GM19035 (cell line): ENCODE measurements around the gene ELN.

ENCODE experiments used
- ATAC-seq: cut with Tn5 transposase; IDR thresholded peaks from one replicate; pipeline ENCODE4 v1.9.1; 2021; ENCODE audit not compliant: unreplicated experiment

ELN gene

DNA sequence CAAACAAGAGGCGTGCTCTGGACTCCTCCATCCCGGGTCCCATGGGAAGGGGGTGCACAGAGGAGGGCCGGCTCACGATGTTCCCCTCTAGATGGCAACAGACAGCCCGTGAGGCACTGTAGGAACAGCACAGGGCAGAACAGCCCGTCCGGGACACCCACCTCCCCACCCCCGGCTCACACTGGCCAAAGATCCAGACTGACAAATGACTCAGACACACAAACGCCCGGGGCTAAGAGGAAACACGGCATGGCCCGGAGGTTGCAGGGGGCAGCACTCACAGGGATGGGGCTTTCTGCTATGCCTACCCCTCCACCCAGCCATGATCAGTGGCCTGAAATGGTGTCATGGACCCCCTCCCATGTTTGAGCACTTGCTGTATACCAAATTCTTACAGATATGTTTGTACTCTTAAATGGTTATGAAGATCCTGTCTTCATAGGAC lies 4.9 kb upstream of the ELN start:
- ATAC-seq, result no peak

DNA sequence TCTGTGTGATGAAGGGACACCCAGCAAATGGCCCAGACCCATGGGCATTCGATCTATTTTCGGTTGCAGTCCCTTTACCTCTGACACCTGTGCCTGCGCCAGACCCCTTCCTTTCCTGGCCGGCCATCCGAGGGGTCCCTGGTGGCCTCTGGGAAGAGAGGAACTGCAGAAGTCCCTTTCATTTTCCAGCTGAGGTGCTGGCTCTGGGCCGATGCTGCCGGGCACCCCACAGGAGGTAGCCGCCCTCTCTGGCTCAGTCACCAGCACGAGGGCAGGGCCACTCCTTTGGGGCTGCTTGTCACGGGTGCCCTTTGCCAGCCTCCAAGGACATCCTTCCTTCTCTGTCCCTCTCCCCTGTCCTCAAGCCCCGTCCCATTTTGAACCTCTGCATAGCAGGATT lies 4.2 kb upstream of the ELN start:
- no peak for ATAC-seq

DNA sequence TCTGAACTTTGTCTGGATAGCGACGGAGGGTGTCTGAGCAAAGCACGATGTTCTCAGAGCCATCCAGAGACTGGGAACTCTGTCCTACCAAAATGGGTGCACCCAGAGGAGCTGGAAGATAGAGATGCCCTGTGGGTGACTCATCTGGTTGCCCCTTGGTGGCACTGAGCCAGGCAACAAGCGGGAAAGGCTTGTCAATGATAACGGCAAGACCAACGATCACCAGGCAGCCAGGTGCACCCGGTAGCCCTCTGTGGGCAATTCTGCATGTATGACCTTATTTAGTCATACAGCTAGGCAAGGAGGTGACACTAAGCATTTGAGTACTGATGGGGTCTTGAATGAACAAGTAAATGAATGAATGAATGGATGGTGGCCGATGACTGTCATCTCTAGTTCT lies 2.8 kb upstream of the ELN start:
- ATAC-seq, result no peak

DNA sequence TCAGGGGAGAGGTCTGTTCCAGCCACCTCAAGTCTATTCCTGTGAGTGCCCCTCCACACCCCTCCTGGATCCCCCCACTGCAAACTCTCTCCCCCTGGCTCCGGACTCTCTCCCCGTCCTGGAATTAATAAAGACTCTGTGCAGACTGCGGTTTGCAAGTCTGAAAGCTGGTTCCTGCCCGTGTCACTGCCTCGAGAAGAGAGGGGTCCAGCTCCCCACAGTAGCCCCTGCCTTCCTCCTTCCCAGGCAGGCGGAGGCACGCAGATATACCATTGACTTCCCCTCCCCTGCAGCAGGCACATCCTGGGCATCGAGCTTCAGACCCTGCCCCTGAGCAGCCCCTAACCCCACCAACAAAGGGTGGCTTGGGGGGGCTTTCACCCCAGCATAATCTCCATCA lies 2.2 kb upstream of the ELN start:
- ATAC-seq, result no peak

DNA sequence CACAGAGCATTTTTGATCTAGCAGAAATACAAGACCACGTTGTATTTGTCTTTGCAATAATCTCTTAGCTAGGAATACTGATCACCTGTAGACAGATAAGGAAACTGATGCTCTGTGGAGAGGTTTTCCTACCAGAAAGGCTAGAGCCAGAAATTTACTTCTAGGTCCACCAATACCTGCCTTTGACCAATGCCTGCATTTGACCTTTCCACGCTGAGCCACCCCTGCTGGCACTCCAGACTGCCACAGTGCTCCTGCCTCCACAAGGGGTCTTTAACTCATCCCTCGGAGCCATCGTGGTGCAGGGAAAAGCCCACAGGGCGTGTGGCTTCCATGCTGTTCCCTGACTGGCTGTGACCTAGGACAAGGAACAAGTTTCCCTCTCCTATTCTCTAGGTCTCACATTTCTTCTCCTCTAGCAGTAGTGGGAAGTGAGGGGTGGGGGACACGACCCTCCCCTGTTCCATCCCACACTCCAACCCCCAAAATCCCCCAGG lies 1.5 kb upstream of the ELN start:
- no peak for ATAC-seq

DNA sequence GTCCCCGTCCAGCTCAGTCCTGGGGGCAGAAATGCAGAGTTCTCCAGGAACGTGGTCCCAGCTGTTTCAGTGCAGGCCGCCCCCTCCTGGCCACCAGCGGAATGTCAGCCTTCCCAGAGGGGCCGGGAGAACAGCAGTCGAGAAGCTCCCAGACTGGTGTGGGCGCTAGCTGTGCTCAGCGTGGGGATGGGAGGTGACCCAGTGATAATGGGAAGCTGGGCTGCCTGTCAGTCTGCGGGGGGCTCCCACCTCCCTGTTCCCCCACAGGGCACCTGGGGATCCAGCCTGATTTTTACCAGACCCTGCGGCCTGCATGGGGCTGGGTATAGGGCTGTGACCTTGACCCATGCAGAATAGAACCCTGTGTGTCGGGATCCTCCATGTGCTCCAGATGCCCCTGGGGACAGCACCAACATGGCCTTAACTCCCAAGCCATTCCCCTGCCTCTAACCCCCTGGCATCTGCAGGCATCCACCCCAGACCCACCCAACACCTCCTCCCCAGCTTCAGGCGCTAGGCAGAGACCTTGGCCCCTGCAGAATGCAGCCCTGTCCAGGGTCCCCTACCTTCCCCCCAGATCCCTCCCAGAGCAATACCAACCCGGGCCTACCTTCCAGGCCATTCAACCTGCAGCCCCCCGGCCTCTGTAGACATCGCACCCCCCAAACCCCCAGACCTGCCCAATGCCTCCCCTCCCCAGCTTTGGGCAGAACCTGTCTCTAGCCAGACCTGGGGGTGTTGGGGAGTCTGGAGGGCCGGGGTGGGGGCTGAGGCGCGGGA lies 880 bp upstream of the ELN start:
- ATAC-seq, result no peak

DNA sequence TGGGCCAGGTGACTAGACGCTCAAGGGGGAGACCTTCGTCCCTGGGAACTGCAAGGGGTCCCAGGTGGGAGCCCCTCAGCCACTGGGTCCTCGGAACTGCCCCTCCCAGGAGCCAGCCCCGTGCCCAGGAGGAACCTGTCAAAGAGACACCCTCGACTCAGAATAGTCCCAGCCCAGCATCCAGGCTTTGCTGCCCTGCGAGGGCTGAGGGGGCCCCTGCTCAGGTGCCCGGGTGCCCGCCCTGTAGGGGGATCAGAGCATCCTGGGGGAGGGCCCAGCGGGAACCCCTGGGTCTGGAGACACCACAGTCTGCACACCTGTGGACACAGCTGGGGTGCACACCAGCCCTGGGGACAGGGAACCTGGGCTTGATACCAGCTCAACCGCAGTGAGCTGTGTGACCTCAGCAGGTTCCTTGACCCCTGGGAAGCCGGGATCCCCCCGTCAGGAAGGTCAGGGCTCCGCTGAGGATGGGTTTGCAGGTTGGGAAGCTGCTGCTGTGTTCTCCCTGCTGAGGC lies 407 bp downstream of the ELN start:
- ATAC-seq, result no peak

DNA sequence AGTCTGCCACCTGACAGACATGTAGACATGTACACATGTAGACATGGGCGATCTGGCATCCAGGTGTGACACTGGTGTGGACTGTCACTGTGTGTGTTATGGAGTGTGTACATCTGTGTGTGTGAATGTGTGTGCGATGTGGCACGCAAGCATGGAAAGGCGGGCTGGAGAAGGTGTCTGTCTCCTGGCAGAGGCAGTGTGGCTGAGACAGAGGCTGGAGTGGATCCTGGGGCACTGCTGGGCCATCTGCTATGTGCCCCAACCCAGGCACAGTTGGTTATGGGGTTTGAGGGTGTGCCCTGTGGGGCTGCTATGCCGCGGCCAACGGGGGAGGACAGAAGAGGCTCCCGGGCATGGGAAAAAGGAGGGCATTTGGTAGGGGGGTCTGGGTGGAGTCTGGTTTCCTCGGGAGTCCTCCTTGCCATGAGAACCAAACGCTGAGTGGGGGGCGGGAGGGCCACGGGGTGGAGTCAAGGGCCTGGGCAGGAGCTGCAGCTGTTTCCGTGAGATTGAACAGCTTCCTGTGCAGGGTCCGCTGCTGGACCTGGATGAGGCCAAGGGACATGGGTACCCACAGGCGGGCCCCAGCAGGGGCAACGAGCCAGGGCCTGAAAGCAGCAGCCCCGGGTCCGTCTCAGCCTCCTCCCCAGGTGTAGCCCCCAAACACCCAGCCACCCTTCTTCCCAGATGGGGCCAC lies 1.3 kb downstream of the ELN start:
- ATAC-seq, result no peak

DNA sequence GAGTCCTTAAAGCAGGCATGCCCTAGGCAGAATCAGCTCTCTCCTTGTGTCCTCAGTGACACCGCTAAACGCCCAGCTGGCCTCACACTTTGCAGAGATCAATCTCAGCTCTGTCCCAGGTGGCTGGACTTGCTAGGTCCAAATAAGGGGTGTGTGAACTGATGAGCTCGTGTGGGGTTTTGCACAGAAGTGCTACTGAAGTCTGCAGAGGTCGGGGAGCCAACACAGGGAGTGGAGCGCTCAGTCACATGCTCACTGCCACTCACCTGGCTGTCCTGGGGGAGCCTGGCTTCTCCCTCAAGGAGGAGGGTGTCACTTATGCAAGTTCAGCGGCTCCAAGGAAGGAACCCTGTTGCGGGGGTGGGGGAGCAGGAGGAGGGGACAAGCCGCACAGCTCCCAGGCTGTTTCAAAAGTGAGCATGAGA lies 2.0 kb downstream of the ELN start:
- ATAC-seq, result no peak

DNA sequence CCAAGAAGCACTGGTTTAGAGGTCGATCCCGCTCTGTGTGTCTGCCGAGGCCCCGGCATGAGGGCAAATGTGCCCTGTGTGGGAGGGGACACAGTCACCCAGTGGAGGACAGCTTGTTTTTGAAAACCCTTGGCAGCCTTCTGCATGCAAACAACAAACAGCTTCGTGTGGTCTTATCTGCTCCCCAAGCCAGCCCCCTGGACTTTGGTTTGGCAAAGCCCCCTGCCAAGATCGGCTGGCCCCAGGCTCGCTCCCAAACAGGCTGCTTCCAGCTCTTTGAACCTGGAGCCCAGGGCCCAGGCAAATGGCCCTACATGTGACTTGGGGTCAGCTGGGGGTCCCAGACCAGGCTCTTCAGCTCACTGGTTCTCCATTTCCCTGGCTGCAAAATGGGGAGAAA lies 2.9 kb downstream of the ELN start:
- no peak for ATAC-seq

DNA sequence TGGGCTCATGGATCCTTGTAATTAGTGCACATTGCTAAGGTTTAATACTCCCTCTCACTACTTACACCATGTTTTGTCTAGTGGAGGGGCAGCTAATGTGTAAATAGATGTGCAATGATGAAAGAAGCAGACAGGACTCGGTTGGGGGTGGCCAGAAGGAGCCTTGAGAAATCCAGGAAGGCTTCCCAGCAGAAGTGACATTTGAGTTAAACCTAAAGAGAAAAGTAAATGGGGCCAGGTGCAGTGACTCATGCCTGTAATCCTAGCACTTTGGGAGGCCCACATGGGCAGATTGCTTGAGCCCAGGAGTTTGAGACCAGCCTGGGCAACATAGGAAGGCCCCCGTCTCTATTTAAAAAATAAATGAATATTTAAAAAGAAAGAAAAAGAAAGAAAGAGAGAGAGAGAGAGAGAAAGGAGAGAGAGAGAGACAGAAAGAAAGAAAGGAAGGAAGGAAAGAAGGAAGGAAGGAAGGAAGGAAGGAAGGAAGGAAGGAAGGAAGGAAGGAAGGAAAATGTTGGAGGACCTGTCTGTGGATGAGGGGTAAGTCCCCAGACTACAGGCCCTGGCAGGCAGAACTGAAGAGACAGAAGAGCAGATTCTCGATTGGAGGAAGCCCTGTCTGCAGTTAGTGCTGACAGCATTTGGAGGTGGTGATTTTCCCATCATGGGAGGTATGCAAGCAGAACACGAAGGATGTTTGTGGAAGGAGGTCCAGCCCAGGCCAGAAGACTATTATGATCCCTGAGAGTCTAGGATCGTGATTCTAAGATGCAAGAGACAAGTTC lies 3.6 kb downstream of the ELN start:
- no peak for ATAC-seq

DNA sequence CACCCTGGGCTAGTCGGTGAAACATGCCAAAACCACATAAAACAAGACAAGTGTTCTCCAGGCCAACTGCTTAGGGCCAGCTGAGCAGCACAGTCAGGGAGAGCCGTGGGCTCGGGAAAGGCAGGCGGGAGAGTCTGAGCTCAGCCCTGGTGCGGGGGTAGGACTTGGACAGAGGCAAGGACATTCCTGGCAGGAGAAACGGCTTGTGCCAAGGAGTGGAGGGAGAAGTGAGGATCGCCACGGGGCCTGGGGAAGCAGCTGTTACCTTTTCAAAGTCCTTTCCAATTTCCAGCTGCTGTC lies 4.2 kb downstream of the ELN start:
- ATAC-seq, result no peak

DNA sequence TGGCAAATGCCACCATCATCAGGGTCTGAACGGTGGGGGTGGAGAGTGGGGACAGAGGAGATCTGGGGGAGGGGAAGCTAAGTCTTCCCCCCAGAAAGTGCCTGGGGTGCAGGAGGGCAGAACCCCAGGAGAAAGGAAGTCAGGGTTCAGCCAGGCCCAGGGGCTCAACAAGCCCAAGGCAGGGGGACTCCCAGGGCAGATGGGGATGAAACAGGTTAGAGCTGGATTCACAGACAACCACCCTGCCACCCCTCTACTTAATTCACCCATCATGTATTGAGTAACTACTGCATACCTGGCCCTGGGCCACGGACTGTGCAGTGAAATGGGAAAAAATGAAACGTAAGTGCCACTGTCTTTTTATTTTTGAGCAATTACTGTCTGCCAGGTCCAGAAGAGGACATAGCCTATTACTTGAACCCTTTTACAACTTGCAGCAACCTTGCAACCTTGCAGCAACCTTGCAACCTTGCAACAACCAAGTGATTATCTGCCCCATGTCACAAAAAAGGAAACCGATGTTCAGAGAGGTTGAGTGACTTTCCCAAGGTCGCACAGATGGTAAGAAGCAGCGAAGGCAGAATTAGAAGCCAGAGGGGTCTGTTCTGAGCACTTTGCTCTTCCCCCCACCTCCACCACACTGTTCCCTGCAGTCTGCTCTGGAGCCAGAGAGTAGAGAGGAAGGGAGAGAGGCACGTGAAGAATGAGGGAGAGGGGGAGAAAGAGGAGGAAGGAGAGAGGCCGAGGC lies 4.8 kb downstream of the ELN start:
- ATAC-seq, result no peak

DNA sequence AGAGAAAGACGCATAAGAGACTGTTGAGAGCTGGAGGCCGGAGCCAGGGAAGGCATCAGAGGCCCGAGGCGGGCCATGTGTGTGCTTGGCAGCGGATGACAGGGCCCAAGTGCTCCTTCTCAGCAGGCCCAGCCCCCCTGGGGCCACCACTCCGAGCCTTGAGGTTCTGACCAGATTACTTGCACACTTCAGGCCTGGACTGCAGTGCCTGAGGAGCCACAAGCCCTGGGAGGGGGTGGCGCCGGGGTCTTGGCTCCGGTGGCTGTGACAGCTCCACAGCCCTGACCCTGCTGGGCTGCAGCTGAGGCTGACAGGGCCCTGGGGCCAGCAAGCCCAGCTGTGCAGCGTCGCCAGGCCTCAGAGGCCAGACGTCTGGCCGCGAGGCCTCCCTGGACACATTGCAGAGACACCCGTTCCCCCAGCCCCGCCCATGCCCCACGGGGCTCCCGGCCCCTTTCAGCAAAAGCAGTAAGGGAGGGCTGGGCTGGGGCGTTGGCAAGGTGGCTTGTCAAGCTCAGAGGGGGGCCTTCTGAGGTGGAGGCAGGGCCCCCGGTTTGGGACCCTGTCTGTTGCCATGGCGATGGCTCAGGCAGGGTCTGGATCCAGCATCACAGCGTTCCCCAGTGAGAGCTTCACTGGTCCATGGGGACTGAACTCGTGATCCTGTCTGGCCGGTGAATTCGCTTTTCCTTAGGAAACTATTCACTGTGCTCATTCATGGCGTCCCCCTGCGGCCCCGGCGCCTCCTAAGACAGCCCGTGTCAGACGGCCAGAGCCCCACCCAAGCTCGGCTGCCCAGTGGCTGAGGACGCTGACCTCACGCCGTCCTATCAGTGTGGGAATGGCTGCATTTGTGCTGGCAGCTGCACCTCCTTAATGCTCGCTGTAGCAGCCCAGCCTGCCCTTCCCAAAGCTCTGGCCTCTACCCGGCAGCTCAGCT lies 5.7 kb downstream of the ELN start:
- ATAC-seq, result no peak

DNA sequence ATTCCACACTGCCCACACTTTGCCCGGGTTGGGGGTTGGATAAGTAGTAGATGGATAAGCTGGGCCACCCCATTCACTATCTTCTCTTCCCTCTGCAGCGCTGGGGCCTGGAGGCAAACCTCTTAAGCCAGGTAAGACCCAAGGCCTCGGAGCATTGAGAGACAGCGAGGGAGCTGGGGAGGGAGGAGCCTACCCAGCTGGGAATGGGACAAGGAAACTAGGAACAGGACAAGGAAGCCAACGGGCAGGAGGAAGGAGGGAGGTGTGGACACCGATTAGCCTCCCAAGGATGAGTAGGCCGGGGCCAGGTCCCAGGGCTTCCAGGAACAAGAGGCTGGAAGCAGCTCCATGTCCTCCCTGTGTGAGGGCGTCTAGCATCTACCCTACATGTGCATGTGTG lies 9.6 kb downstream of the ELN start:
- no peak for ATAC-seq

DNA sequence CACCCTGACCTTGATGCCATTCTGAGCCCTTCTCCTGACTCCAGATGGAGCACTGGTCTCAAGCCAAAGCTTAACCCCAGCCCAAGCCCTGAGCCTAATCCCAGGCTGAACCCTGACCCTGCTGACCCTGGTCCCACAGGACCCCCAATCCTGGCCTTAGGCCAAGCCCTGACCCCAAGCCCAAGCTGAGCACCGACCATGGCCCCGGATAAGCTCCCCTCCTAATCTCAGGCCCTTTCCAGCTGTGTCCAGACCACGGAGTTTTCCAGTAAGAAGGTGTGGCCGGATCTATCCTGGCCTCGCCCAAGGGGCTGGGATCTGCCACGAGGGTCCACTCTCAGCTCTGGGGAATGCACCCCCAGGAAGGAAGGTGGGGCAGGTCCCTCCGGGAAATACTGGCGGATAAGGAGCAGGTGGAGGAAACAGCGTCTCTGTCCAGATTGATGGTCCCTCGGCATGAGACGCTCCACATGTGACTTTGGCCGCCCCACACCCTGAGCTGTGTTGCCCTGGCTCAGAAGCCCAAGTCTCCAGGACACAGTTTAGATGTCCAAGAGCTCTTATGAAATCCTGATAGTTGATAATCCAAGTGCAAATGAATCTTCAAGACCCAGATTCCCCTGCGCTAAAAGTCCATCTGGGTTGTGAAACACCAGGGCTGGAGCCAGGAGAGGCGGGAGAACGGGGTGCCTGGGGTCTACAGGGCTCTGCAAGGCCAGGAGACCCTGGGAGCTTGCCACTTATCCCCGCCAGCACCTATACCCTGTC lies 10.4 kb downstream of the ELN start:
- ATAC-seq, result no peak

DNA sequence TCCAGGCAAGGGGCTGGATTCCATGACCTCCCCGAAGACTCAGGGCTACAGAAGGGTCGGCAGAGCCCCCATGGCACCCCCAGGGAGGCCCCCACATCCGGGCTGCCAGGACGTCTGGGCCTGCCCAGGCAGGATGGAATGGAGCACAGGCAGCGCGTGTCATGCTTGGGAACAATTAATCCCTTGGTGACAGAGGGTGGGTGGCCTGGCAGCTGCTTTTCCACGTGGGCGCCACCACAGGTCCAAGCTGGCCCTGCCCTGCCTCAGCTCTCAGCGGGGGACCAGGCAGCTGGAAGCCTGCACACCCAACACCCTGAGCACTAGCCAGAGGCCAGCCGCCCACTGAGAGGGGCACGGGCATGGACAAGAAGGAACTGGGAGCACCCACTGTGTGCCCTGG lies 11.4 kb downstream of the ELN start:
- ATAC-seq, result no peak

DNA sequence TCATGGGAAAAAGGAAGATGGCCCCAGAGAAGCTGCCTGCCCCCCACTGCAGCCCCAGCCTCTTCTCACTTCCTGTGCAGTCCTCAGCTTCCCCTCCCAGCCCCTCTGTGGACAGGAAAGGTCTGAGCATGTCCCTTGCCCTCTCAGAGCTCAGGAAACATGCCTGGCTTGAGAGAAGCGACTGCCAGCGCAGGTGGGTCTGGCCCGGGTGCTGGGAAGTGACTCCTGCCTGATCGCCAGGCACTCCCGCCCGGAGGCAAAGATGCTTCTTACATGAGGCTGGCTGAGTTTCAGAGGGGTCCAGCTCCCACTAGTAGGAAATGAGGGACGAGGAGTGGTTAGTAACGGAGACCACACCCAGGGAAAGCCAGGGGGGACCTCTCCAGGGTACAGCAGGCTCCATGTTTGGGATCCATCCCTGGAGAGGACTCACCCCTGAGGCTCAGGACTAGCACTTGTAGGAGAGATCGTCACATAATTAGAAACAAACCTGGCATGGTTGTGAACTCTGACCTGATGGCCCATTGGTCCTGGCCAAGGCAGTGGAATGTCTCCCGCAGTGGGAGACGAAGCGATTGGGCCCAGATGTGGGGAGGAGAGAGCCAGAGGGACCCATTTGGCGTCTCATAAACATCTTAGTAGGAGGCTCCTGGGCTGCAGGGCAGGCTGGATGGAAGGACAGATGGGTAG lies 12.3 kb downstream of the ELN start:
- ATAC-seq, result no peak
